Keratinocyte (primary cell): ENCODE results near the gene DNAJA3. TPM values are rescaled to one million over a fixed set of nuclear protein-coding genes. Genes with fewer than 3 reads are reported as not detected.

Experiments
- DNase-seq: peaks from one replicate; pipeline ENCODE4 v3.0.0-alpha.2; 2011; ENCODE audit warnings: low read depth, missing footprints, low spot score
- FAIRE-seq: peaks from 2 replicates; lab custom pipeline; 2011; peaks lifted over from hg19 to GRCh38; lab: Jason Lieb, UNC
- H2AFZ ChIP-seq: 2 replicates; pipeline ENCODE4 v1.6.0; 2012; ENCODE audit warnings: low read length, control low read depth, inconsistent platforms; ENCODE audit not compliant: control insufficient read depth
- H3K27ac ChIP-seq: 2 replicates; pipeline ENCODE4 v1.5.1; 2011; ENCODE audit warnings: low read length; ENCODE audit not compliant: control insufficient read depth, insufficient read depth
- H3K27me3 ChIP-seq: 3 replicates; pipeline ENCODE4 v1.6.0; 2011; ENCODE audit warnings: low read length; ENCODE audit not compliant: control insufficient read depth, insufficient read depth; ENCODE audit errors: extremely low read depth
- H3K36me3 ChIP-seq, 2 experiments: 2 replicates in 1 of 2; 3 replicates in 1 of 2; pipeline ENCODE4 v1.5.1; 2011; ENCODE audit warnings: low read length in 2 of 2, mild to moderate bottlenecking in 1 of 2; ENCODE audit not compliant: control insufficient read depth in 2 of 2, insufficient read depth in 2 of 2; ENCODE audit errors: extremely low read depth in 1 of 2
- H3K4me1 ChIP-seq: 3 replicates; pipeline ENCODE4 v1.5.1; 2011; ENCODE audit warnings: low read length; ENCODE audit not compliant: control insufficient read depth, insufficient read depth; ENCODE audit errors: extremely low read depth
- H3K4me2 ChIP-seq: 3 replicates; pipeline ENCODE4 v1.6.0; 2011; ENCODE audit warnings: low read depth, low read length; ENCODE audit not compliant: control insufficient read depth, insufficient read depth; ENCODE audit errors: extremely low read depth
- H3K4me3 ChIP-seq, 3 experiments: fragments of 200-600 bp in 1 of 3; sonication (generic) in 1 of 3; 2 replicates in 2 of 3; 3 replicates in 1 of 3; pipeline ENCODE4 v1.5.1; 2011 to 2016; ENCODE audit warnings: low read length in 3 of 3, mild to moderate bottlenecking in 3 of 3, control low read depth in 2 of 3, inconsistent platforms in 1 of 3, low read depth in 1 of 3, mixed read lengths in 1 of 3, mixed run types in 1 of 3, moderate library complexity in 1 of 3; ENCODE audit not compliant: control insufficient read depth in 2 of 3, insufficient read depth in 2 of 3; ENCODE audit errors: extremely low read depth in 1 of 3
- H3K79me2 ChIP-seq: 2 replicates; pipeline ENCODE4 v1.6.0; 2012; ENCODE audit warnings: low read length; ENCODE audit not compliant: control insufficient read depth, insufficient read depth
- H3K9ac ChIP-seq: 3 replicates; pipeline ENCODE4 v1.6.0; 2011; ENCODE audit warnings: low read length; ENCODE audit not compliant: control insufficient read depth, insufficient read depth; ENCODE audit errors: extremely low read depth
- H3K9me1 ChIP-seq: 3 replicates; pipeline ENCODE4 v1.6.0; 2011; ENCODE audit warnings: low read length; ENCODE audit not compliant: control insufficient read depth, insufficient read depth; ENCODE audit errors: extremely low read depth
- H3K9me3 ChIP-seq: 2 replicates; pipeline ENCODE4 v1.5.1; 2012; ENCODE audit warnings: low read depth, low read length; ENCODE audit not compliant: control insufficient read depth
- H4K20me1 ChIP-seq: 3 replicates; pipeline ENCODE4 v1.6.0; 2011; ENCODE audit warnings: low read length; ENCODE audit not compliant: control insufficient read depth, insufficient read depth; ENCODE audit errors: extremely low read depth
- EZH2 ChIP-seq: IDR thresholded peaks from one replicate; pipeline ENCODE4 v1.6.1; 2012; ENCODE audit warnings: inconsistent platforms, mild to moderate bottlenecking, low read length, moderate library complexity
- dilution Hi-C: fragments of 300-500 bp; cut with MboI; formaldehyde crosslinking; loops from one replicate; pipeline ENCODE4 v1.7.0; 2020; ENCODE audit warnings: low sequenced_read_pairs; ENCODE audit not compliant: extremely low pct_ligation_motif_present
- polyA plus RNA-seq, 5 experiments: library from polyadenylated mRNA; depleted of rRNA in 3 of 5; stranded (reverse) in 3 of 5; stranded (forward) in 1 of 5; unstranded in 1 of 5; fragments of >200 nt; gene quantifications; 1 replicate in 1 of 5; 2 replicates in 3 of 5; 3 replicates in 1 of 5; pipeline versions ENCODE4 v1.2.1 to v1.2.3, GENCODE V29; 2011 to 2012; ENCODE audit warnings: missing spikeins in 2 of 5, low read depth in 1 of 5, low replicate concordance in 1 of 5
- TF ChIP-seq, protein P1 (sequence below), 3 experiments: IDR thresholded peaks in 1 of 3; conservative IDR thresholded peaks in 1 of 3; optimal IDR thresholded peaks in 1 of 3; 2 replicates in 2 of 3; 3 replicates in 1 of 3; pipeline versions ENCODE3 to v1.5.1; 2011; ENCODE audit warnings: low read length in 3 of 3, mild to moderate bottlenecking in 3 of 3, moderate library complexity in 2 of 3, control low read depth in 1 of 3, inconsistent platforms in 1 of 3; ENCODE audit not compliant: insufficient read depth in 2 of 3; ENCODE audit errors: extremely low read depth in 1 of 3

Gene DNAJA3
- polyA plus RNA-seq, 1 donor (not counting 4 experiments of a cell fraction or from before 2014, with no cell fraction given) = 48.4 TPM

DNA sequence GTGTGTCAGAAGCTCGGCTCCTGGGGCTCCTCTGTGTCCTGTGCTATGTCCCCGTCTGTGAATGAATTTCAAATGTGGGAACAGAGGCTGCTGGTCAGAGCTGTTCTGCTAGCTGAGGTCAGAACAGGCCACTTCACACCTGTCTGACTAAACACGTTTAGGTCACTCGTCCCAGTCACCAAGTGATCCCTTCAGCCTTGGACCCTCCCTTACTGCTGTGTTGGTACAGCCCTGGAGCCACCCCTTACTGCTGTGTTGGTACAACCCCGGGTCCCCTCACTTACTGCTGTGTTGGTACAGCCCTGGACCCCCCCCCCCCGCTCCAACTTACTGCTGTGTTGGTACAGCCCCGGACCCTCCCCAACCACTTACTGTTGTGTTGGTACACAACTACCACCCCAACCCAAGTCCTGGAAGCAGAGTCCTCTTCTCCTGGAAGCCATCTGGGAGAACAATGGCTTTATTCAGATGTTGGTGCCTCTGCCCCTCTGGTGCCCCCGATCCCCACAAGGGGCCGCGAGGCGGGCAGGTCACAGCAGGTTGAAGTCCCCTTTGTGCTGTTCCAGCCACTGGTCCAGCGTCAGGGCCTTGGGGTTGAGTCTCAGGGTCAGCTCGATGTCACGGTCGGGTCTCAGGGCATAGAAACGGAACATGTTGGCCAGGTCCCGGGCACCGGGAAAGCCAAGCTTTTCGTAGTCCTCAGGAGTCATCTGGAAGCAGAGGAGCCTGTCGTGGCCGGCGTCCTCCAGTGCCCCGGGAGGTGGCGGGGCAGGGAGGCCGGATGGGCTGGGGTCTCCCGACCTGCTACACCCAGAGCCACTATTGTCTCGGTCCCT is 35.8 kb downstream of the DNAJA3 start:
- Histone ChIP-seq H3K4me1 (peaks cover 17% of the 10 kb centered on the region), H3K4me3 (no peak overlapping the region), H3K9me1 (no peaks in the 10 kb centered on the region), H3K27me3 (no peaks in the 10 kb centered on the region), H3K4me2 (no peak overlapping the region), H4K20me1 (no peaks in the 10 kb centered on the region), H3K36me3 (peaks cover 23 to 29% of the 10 kb centered on the region in 2 experiments), H3K9me3 (no peaks in the 10 kb centered on the region), H3K9ac (no peak overlapping the region), H2AFZ (no peak overlapping the region), H3K79me2 (no peaks in the 10 kb centered on the region), H3K27ac (no peak overlapping the region)
- dilution Hi-C loops = no loop called here
- DNase-seq (no peak), FAIRE-seq (no peak)
- TF ChIP-seq EZH2 = no peak
- TF ChIP-seq, protein P1, sequence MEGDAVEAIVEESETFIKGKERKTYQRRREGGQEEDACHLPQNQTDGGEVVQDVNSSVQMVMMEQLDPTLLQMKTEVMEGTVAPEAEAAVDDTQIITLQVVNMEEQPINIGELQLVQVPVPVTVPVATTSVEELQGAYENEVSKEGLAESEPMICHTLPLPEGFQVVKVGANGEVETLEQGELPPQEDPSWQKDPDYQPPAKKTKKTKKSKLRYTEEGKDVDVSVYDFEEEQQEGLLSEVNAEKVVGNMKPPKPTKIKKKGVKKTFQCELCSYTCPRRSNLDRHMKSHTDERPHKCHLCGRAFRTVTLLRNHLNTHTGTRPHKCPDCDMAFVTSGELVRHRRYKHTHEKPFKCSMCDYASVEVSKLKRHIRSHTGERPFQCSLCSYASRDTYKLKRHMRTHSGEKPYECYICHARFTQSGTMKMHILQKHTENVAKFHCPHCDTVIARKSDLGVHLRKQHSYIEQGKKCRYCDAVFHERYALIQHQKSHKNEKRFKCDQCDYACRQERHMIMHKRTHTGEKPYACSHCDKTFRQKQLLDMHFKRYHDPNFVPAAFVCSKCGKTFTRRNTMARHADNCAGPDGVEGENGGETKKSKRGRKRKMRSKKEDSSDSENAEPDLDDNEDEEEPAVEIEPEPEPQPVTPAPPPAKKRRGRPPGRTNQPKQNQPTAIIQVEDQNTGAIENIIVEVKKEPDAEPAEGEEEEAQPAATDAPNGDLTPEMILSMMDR (optimal IDR thresholded peaks at IDR 0.05 in 1 of 3, IDR thresholded peaks at IDR 0.05 in 1 of 3, conservative IDR thresholded peaks at IDR 0.05 in 1 of 3; ENCODE audit: extremely low read depth in 1 of 3, insufficient read depth in 2 of 3, low read length in 3 of 3) = no peak

- peak overlapping the region in 1 of 3 experiments; percentile 19 for H3K4me3 ChIP-seq
- no peaks in the 10 kb centered on the region for H4K20me1 ChIP-seq
- FAIRE-seq = no peak
- H3K9me3 ChIP-seq = no peaks in the 10 kb centered on the region
- dilution Hi-C loops = no loop called here
- DNase-seq = no peak
- H3K9me1 ChIP-seq = no peaks in the 10 kb centered on the region
- peak overlapping the region; percentile 68 for H3K4me2 ChIP-seq
- no peaks in the 10 kb centered on the region for H3K27me3 ChIP-seq
- peak overlapping the region; percentile 33 for H3K9ac ChIP-seq
- H3K79me2 ChIP-seq = no peaks in the 10 kb centered on the region
- H3K4me1 ChIP-seq = peaks cover 17% of the 10 kb centered on the region
- peak overlapping the region; percentile 59 for H3K27ac ChIP-seq
- peaks cover 19 to 24% of the 10 kb centered on the region in 2 experiments for H3K36me3 ChIP-seq
- H2AFZ ChIP-seq = no peak overlapping the region
- TF ChIP-seq, protein P1 (optimal IDR thresholded peaks at IDR 0.05 in 1 of 3, IDR thresholded peaks at IDR 0.05 in 1 of 3, conservative IDR thresholded peaks at IDR 0.05 in 1 of 3; ENCODE audit: extremely low read depth in 1 of 3, insufficient read depth in 2 of 3, low read length in 3 of 3) = no peak
- no peak for TF ChIP-seq EZH2
Observed at GRCh38 chr16:4463522-4464163, 38.0 kb downstream of the DNAJA3 start.
